Measurements from ENCODE around the gene HYKK. TPM values are rescaled to one million over a fixed set of nuclear protein-coding genes. Genes with fewer than 3 reads are reported as not detected.
"Not testable (repeated sequence)": the region's sequence is repeated elsewhere in the genome, so short reads cannot be mapped to it uniquely, and the experiment has no call there.

Gene HYKK, protein sequence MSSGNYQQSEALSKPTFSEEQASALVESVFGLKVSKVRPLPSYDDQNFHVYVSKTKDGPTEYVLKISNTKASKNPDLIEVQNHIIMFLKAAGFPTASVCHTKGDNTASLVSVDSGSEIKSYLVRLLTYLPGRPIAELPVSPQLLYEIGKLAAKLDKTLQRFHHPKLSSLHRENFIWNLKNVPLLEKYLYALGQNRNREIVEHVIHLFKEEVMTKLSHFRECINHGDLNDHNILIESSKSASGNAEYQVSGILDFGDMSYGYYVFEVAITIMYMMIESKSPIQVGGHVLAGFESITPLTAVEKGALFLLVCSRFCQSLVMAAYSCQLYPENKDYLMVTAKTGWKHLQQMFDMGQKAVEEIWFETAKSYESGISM
- total RNA-seq: 1 to 10 TPM; 6.3 to 7.5 TPM
- long read RNA-seq, partial matches to known transcripts: 0 of 1 reads
- long read RNA-seq, other reads (novel, unspliced or antisense): 0 of 1 reads

GRCh38 chr15:78506971-78507830, at the start of gene HYKK:
Gene HYKK, plus strand, starts transcription at chr15:78507577. Its CDS starts 5,512 bp downstream, at chr15:78513089.
- intact Hi-C loops (cut with DNase I, micrococcal nuclease): no loop called here
- peak; percentile 93 for ATAC-seq
- peak; percentile 93 to 96 for DNase-seq

- intact Hi-C loops (cut with DNase I, micrococcal nuclease): no loop called here
- ATAC-seq (no peak), DNase-seq (no peak)
These were observed 46.6 kb upstream of the HYKK start for GRCh38 chr15:78460737-78461136.

GRCh38 chr15:78461171-78461888, 46.0 kb upstream of the HYKK start:
- intact Hi-C loops (cut with DNase I, micrococcal nuclease): no loop called here
- ATAC-seq: peak; percentile 57
- DNase-seq: no peak

GRCh38 chr15:78469031-78469430, 38.3 kb upstream of the HYKK start:
- DNase-seq (no peak), ATAC-seq (no peak)

GRCh38 chr15:78477295-78477694, 30.1 kb upstream of the HYKK start:
- DNase-seq (no peak), ATAC-seq (no peak)
- intact Hi-C loops (cut with DNase I, micrococcal nuclease): no loop called here

More at GRCh38 chr15:78469031-78469430, 38.3 kb upstream of the HYKK start:
- intact Hi-C loops (cut with DNase I, micrococcal nuclease): no loop called here

DNA sequence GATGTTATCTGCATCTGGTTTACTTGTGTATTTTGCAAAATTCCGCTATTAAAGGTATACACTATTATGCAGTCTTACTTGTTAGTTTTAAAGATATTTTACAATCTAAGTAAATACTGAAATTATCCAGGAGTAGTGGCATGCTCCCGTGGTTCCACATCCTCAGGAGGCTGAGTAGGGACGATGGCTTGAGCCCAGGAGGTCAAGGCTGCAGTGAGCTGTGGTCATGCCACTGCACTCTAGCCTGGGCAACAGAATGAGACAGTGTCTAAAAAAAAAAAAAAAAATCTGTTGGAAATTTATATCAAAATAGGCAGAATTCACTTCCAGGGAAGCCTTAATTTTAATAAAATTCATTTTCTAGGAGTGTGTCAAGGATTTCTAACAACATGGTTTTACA, 27.7 kb upstream of the HYKK start:
- intact Hi-C loops (cut with DNase I, micrococcal nuclease): loop anchor here in 1 of 2 donors (5.0 kb wide), 1 partner anchor 172 kb away; no protein-coding TSS in a partner anchor
- ATAC-seq (no peak), DNase-seq (no peak)

- intact Hi-C loops (cut with DNase I, micrococcal nuclease): loop anchor here in 1 of 2 donors (5.0 kb wide), 1 partner anchor 175 kb away; no protein-coding TSS in a partner anchor
- peak; percentile 11 for ATAC-seq
- DNase-seq: no peak
These were observed 25.5 kb upstream of the HYKK start for GRCh38 chr15:78481917-78482316.

DNA sequence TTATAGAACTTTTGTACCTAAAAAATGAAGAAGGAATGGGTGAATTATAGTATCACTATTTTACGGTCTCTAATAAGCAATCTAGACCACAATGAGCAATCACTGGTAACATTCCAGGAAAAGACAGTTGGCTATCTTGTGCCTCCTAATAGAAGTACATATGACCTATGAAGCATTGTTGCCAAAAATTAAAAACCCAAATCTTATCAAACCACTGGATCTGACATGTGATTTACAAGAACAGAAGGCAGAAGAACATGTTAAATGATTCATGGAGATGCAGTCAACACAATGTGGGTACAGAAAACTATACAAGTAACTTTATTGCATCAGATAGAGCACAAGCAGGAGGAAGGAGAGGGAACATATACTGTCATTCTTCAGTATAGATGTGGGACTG, 14.5 kb upstream of the HYKK start:
- DNase-seq (no peak), ATAC-seq (no peak)
- intact Hi-C loops (cut with DNase I, micrococcal nuclease): no loop called here

DNA sequence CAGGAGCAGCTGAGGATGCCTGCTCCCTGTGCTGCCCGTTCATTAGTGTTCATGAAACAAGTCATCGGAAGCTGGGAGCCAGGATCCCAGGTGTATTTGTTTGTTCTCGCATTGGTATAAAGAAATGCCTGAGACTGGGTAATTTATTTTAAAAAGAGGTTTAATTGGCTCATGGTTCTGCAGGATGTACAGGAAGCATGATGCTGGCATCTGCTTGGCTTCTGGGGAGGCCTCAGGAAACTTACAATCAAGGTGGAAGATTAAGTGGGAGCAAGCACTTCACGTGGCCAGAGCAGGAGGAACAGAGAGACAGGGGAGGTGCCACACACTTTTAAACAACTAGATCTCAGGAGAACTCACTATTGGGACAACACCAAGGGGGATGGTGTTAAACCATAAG, 5.5 kb upstream of the HYKK start:
- intact Hi-C loops (cut with DNase I, micrococcal nuclease): no loop called here
- no peak for DNase-seq

GRCh38 chr15:78502641-78503040, 4.7 kb upstream of the HYKK start:
- intact Hi-C loops (cut with DNase I, micrococcal nuclease): no loop called here
- ATAC-seq: no peak
- DNase-seq: no peak

More for the DNA sequence above, 5.5 kb upstream of the HYKK start:
- ATAC-seq: no peak

DNA sequence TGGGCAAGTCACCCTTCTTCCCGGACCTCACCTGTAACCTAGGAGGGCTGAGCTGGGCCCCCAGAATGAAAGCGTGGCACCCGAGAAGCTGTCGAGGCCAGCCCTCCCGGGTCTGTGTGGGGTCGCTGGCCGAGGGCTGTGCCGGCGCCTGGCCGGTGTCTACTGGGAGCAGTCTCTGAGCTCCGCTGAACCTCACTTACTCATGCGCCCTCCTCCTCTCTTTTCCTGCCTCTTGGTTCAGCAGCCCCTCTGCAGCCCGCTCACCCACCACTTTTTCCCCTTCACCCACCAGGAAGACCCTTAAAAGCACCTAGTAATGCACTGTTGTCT, 419 bp downstream of the HYKK start:
- no peak for DNase-seq
- intact Hi-C loops (cut with DNase I, micrococcal nuclease): no loop called here
- ATAC-seq: peak; percentile 37

DNA sequence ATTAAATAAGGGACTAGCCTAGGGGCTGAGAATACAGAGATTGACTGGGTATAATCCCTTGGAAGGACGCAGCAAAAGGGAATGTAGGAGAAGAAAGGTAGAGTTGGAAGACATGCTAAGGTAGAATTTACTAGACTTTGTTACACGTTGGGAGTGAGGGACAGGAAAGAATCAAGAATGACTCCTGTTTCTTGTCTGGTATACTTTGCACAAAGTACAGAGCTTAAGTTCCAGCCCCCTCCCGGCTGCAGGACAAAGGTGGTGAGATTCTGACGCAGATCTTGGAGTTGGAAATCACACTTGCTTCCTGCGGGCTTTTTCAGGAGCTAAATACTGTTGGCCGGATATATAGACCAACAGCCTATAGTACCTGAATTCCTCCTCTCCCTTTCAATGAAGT, 895 bp downstream of the HYKK start:
- intact Hi-C loops (cut with DNase I, micrococcal nuclease): no loop called here
- ATAC-seq (peak; percentile 31), DNase-seq (peak in 1 of 2 donors; percentile 40)

GRCh38 chr15:78509726-78510312, 2.4 kb downstream of the HYKK start:
- intact Hi-C loops (cut with DNase I, micrococcal nuclease): no loop called here
- ATAC-seq (no peak), DNase-seq (no peak)

DNA sequence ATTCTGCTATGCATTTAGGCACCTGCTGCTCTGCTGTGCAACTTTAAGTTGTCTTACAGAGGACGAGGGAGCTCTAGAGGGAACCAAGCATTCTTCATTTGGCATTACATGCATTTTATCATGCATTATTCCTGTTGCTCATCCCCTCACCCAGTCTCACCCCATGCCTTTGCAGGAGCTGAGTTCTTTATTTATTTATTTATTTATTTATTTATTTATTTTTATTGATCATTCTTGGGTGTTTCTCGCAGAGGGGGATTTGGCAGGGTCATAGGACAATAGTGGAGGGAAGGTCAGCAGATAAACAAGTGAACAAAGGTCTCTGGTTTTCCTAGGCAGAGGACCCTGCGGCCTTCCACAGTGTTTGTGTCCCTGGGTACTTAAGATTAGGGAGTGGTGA, 12.7 kb downstream of the HYKK start:
- intact Hi-C loops (cut with DNase I, micrococcal nuclease); DNase-seq; ATAC-seq: not testable (repeated sequence)

DNA sequence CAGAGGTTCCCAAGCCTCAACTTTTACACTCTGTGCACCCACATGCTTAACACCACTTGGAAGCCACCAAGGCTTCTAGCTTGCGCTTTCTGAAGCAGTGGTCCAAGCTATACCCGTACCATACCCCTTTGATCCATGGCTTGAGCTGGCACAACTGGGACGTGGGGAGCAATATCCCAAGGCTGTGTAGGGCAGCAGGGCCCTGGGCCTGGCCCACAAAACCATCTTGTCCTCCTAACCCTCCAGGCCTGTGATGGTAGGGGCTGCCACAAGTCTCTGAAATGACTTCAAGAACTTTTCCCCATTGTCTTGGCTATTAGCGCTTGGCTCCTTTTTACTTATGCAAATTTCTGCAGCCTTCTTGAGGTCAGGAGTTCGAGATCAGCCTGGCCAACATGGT, 16.9 kb downstream of the HYKK start:
- no peak for DNase-seq
- intact Hi-C loops (cut with DNase I, micrococcal nuclease): no loop called here
- no peak for ATAC-seq

DNA sequence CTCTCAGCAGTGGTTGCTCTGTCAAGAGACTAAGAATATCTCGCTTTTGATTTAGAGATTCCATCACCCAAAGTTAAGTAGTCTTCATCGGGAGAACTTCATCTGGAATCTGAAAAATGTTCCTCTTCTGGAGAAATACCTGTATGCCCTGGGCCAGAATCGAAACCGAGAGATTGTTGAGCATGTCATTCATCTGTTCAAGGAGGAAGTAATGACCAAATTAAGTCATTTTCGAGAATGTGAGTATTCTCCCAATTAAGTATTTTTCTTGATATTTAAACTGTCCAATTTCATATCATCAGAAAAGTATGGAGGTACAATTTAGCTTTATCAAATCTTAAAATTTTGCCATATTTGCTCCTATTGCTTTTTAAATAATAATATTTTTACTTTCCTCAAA, 19.9 kb downstream of the HYKK start:
- DNase-seq (no peak), ATAC-seq (no peak)
- intact Hi-C loops (cut with DNase I, micrococcal nuclease): no loop called here

- DNase-seq: no peak
- ATAC-seq: no peak
- intact Hi-C loops (cut with DNase I, micrococcal nuclease): no loop called here
These were observed 26.0 kb downstream of the HYKK start for GRCh38 chr15:78533331-78533730.

DNA sequence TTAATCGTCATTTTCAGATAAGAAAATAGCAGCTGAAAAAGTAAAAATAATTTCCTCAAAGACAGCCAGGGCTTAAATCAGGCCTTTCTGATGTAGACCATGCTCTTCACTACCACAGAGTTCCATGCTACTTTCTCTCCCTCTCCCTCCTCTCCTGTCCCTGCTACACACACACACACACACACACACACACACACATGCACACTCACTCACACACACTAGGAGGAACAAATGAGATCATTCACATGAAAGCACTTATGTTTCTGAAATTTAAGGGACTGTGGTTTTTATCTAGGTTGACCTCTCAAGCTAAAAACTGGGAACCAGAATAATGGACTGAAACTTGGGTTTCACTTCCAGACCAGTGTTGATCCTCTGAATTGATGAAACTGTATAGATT, 28.8 kb downstream of the HYKK start:
- ATAC-seq: no peak
- no peak for DNase-seq
- intact Hi-C loops (cut with DNase I, micrococcal nuclease): no loop called here

Data from left colon (tissue), 2 donors.